ENCODE results near the gene B4GALT2.

DNA sequence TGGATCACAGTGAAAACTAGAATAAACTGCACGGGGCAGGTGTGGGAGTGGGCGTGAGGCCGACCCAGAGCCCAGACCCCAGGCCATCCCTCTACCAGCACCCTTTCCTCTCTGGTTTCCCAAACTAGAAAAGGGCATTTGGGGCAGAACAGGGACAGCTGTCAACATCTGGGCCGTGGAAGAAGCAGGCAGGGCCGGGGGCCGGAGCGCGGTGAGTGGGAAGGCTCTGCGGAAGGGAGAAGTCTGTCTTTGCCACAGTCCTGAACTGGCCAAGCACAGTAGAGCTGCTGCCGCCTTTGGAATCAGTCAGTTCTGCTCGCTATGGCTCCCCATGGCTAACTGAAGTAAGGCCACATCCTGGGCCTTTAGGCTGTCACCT is 19.0 kb downstream of the B4GALT2 start:
- TF ChIP-seq, protein P1, sequence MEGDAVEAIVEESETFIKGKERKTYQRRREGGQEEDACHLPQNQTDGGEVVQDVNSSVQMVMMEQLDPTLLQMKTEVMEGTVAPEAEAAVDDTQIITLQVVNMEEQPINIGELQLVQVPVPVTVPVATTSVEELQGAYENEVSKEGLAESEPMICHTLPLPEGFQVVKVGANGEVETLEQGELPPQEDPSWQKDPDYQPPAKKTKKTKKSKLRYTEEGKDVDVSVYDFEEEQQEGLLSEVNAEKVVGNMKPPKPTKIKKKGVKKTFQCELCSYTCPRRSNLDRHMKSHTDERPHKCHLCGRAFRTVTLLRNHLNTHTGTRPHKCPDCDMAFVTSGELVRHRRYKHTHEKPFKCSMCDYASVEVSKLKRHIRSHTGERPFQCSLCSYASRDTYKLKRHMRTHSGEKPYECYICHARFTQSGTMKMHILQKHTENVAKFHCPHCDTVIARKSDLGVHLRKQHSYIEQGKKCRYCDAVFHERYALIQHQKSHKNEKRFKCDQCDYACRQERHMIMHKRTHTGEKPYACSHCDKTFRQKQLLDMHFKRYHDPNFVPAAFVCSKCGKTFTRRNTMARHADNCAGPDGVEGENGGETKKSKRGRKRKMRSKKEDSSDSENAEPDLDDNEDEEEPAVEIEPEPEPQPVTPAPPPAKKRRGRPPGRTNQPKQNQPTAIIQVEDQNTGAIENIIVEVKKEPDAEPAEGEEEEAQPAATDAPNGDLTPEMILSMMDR (IDR thresholded peaks at IDR 0.05): no peak
- no peak for TF ChIP-seq EZH2 (IDR thresholded peaks at IDR 0.05; ENCODE audit: borderline replicate concordance, insufficient read depth, low read depth, low read length, poor library complexity, severe bottlenecking)
